Breast epithelium (tissue), 4 donors: ENCODE measurements around the gene ADD2. TPM values are rescaled to one million over a fixed set of nuclear protein-coding genes. Genes with fewer than 3 reads are reported as not detected.

Experiments used
- DNase-seq, 2 donors: peaks; one replicate each; pipeline ENCODE4 v3.0.0-alpha.2; 2019; ENCODE audit warnings: low spot score in 2 of 2
- H3K27ac ChIP-seq, 2 donors: fragments of 200-600 bp; sonication (generic) in 1 of 2; one replicate each; pipeline ENCODE4 v1.5.1; 2016 to 2019; ENCODE audit warnings: mild to moderate bottlenecking in 1 of 2
- H3K27me3 ChIP-seq, 2 donors: fragments of 200-600 bp; sonication (generic) in 1 of 2; one replicate each; pipeline versions ENCODE4 v1.5.1 to v1.6.0; 2017 to 2019; ENCODE audit warnings: control low read depth in 1 of 2, mild to moderate bottlenecking in 1 of 2
- H3K36me3 ChIP-seq: fragments of 200-600 bp; one replicate; pipeline ENCODE4 v1.5.1; 2019
- H3K4me1 ChIP-seq, 2 donors: fragments of 200-600 bp; sonication (generic); one replicate each; pipeline ENCODE4 v1.5.1; 2016 to 2019; ENCODE audit warnings: control low read depth in 1 of 2
- H3K4me3 ChIP-seq, 3 donors: fragments of 200-600 bp; sonication (generic); 1 replicate in 2 of 3; 2 replicates in 1 of 3; pipeline ENCODE4 v1.5.1; 2016 to 2019; ENCODE audit warnings: mild to moderate bottlenecking in 3 of 3, moderate library complexity in 2 of 3
- H3K9me3 ChIP-seq, 2 donors: fragments of 200-600 bp; sonication (generic) in 1 of 2; one replicate each; pipeline ENCODE4 v1.5.1; 2016 to 2019; ENCODE audit warnings: control low read depth in 1 of 2
- CTCF ChIP-seq, 3 donors: fragments of 450-650 bp; IDR thresholded peaks; one replicate each; pipeline ENCODE4 v1.5.1; 2016 to 2017; ENCODE audit warnings: antibody characterized with exemption in 3 of 3, mild to moderate bottlenecking in 3 of 3, moderate library complexity in 3 of 3
- POLR2A ChIP-seq: fragments of 450-650 bp; IDR thresholded peaks from one replicate; pipeline ENCODE4 v1.6.1; 2016; ENCODE audit warnings: antibody characterized with exemption, mild to moderate bottlenecking, moderate library complexity
- POLR2AphosphoS5 ChIP-seq, 3 donors: sonication (generic); formaldehyde crosslinking; IDR thresholded peaks; one replicate each; pipeline ENCODE4 v1.6.1; 2017; ENCODE audit warnings: antibody characterized with exemption in 3 of 3
- intact Hi-C: fragments of 100-400 bp; cut with DNase I; formaldehyde crosslinking; loops from one replicate; pipeline ENCODE4 v1.15.1; 2023; ENCODE audit warnings: low total_unique reads
- total RNA-seq, 3 donors: library from RNA; depleted of rRNA; stranded (reverse); fragments of >200 nt; gene quantifications; one replicate each; pipeline ENCODE4 v1.1.0, GENCODE V29; 2016

ADD2 gene
- total RNA-seq, 3 donors from 2014 or later, result 1.3 to 2.3 (median 1.9) TPM

- Histone ChIP-seq H3K4me1 (no peaks in the 10 kb centered on the region), H3K9me3 (no peaks in the 10 kb centered on the region), H3K4me3 (no peak overlapping the region), H3K27me3 (no peaks in the 10 kb centered on the region), H3K27ac (no peak overlapping the region), H3K36me3 (no peaks in the 10 kb centered on the region)
- intact Hi-C loops, result no loop called here
- no peak for DNase-seq
- TF ChIP-seq POLR2AphosphoS5 (IDR thresholded peaks at IDR 0.05) (no peak), POLR2A (no peak), CTCF (IDR thresholded peaks at IDR 0.05) (no peak)
Measured at GRCh38 chr2:70807828-70808118, 39.8 kb upstream of the ADD2 start.

GRCh38 chr2:70807102-70807827 is 39.3 kb upstream of the ADD2 start:
- Histone ChIP-seq H3K9me3 (no peaks in the 10 kb centered on the region), H3K4me3 (no peak overlapping the region), H3K4me1 (no peaks in the 10 kb centered on the region), H3K27me3 (no peaks in the 10 kb centered on the region), H3K36me3 (no peaks in the 10 kb centered on the region), H3K27ac (no peak overlapping the region)
- intact Hi-C loops, result no loop called here
- DNase-seq, result no peak
- TF ChIP-seq POLR2A, result no peak
- no peak for TF ChIP-seq CTCF (IDR thresholded peaks at IDR 0.05)
- TF ChIP-seq POLR2AphosphoS5 (IDR thresholded peaks at IDR 0.05), result no peak

GRCh38 chr2:70806620-70807019 is 38.6 kb upstream of the ADD2 start:
- DNase-seq, result no peak
- Histone ChIP-seq H3K9me3 (no peaks in the 10 kb centered on the region), H3K27ac (no peak overlapping the region), H3K36me3 (no peaks in the 10 kb centered on the region), H3K4me3 (no peak overlapping the region), H3K27me3 (no peaks in the 10 kb centered on the region), H3K4me1 (no peaks in the 10 kb centered on the region)
- TF ChIP-seq POLR2A, result no peak
- TF ChIP-seq POLR2AphosphoS5 (IDR thresholded peaks at IDR 0.05), result no peak
- no peak for TF ChIP-seq CTCF (IDR thresholded peaks at IDR 0.05)
- intact Hi-C loops, result no loop called here

- no peak for DNase-seq
- Histone ChIP-seq H3K27me3 (no peaks in the 10 kb centered on the region), H3K27ac (no peak overlapping the region), H3K4me3 (no peak overlapping the region), H3K9me3 (no peaks in the 10 kb centered on the region), H3K4me1 (no peaks in the 10 kb centered on the region), H3K36me3 (no peaks in the 10 kb centered on the region)
- TF ChIP-seq CTCF (IDR thresholded peaks at IDR 0.05) (no peak), POLR2A (no peak), POLR2AphosphoS5 (IDR thresholded peaks at IDR 0.05) (no peak)
- intact Hi-C loops, result no loop called here
Measured at GRCh38 chr2:70806013-70806412, 38.0 kb upstream of the ADD2 start.

GRCh38 chr2:70801607-70802263 is 33.7 kb upstream of the ADD2 start:
- Histone ChIP-seq H3K4me1 (no peaks in the 10 kb centered on the region), H3K27me3 (no peaks in the 10 kb centered on the region), H3K36me3 (no peaks in the 10 kb centered on the region), H3K4me3 (no peak overlapping the region), H3K27ac (no peak overlapping the region), H3K9me3 (no peaks in the 10 kb centered on the region)
- intact Hi-C loops, result no loop called here
- TF ChIP-seq POLR2A, result no peak
- TF ChIP-seq CTCF (IDR thresholded peaks at IDR 0.05), result no peak
- TF ChIP-seq POLR2AphosphoS5 (IDR thresholded peaks at IDR 0.05), result no peak
- no peak for DNase-seq
